Cortex of kidney (tissue), 1 donor: ENCODE results near the gene DCPS.

ENCODE experiments used
- DNase-seq: peaks from one replicate; lab custom pipeline; 2025; lab: John Stamatoyannopoulos, UW

DCPS gene

GRCh38 chr11:126328444-126328843 lies 24.6 kb downstream of the DCPS start:
- DNase-seq, result no peak

GRCh38 chr11:126328938-126329643 lies 25.2 kb downstream of the DCPS start:
- no peak for DNase-seq

GRCh38 chr11:126329644-126330211 lies 25.9 kb downstream of the DCPS start:
- no peak for DNase-seq

- DNase-seq, result no peak
Measured at GRCh38 chr11:126331286-126331685, 27.4 kb downstream of the DCPS start.

GRCh38 chr11:126332221-126332711 lies 28.4 kb downstream of the DCPS start:
- no peak for DNase-seq

GRCh38 chr11:126333142-126333541 lies 29.3 kb downstream of the DCPS start:
- DNase-seq, result no peak

GRCh38 chr11:126334659-126335462 lies 31.0 kb downstream of the DCPS start:
- DNase-seq, result no peak

GRCh38 chr11:126335463-126335760 lies 31.6 kb downstream of the DCPS start:
- no peak for DNase-seq

GRCh38 chr11:126336138-126336541 lies 32.3 kb downstream of the DCPS start:
- DNase-seq, result no peak

- no peak for DNase-seq
Measured at GRCh38 chr11:126336671-126337101, 32.8 kb downstream of the DCPS start.

GRCh38 chr11:126337126-126337473 lies 33.2 kb downstream of the DCPS start:
- DNase-seq, result no peak

- DNase-seq, result no peak
Measured at GRCh38 chr11:126337474-126338241, 33.8 kb downstream of the DCPS start.

- no peak for DNase-seq
Measured at GRCh38 chr11:126338346-126339055, 34.6 kb downstream of the DCPS start.

GRCh38 chr11:126339073-126339862 lies 35.4 kb downstream of the DCPS start:
- DNase-seq, result no peak

- DNase-seq, result no peak
Measured at GRCh38 chr11:126339863-126340434, 36.1 kb downstream of the DCPS start.

GRCh38 chr11:126340960-126341606 lies 37.2 kb downstream of the DCPS start:
- no peak for DNase-seq

- no peak for DNase-seq
Measured at GRCh38 chr11:126341760-126342161, 37.9 kb downstream of the DCPS start.

GRCh38 chr11:126343051-126343450 lies 39.2 kb downstream of the DCPS start:
- no peak for DNase-seq

- DNase-seq, result no peak
Measured at GRCh38 chr11:126344141-126345080, 40.6 kb downstream of the DCPS start.
